HCT116 (cell line): ENCODE results near the gene MUSTN1.

Experiments
- CEBPB ChIP-seq: IDR thresholded peaks from 2 replicates; pipeline ENCODE4 v1.6.1; 2012; ENCODE audit warnings: low read depth
- ELF1 ChIP-seq: IDR thresholded peaks from 2 replicates; pipeline ENCODE4 v1.6.1; 2012; ENCODE audit warnings: low read depth, borderline replicate concordance
- EZH2 ChIP-seq: fragments of 200-600 bp; sonication (generic); IDR thresholded peaks from 2 replicates; pipeline ENCODE4 v1.6.1; 2017; ENCODE audit warnings: antibody characterized with exemption, mixed run types
- FOSL1 ChIP-seq: IDR thresholded peaks from 2 replicates; pipeline ENCODE4 v1.6.1; 2012; ENCODE audit warnings: low read depth
- POLR2A ChIP-seq: IDR thresholded peaks from 2 replicates; pipeline ENCODE4 v1.7.0; 2011; ENCODE audit warnings: borderline replicate concordance; ENCODE audit not compliant: insufficient read depth, insufficient read length; ENCODE audit errors: extremely low read depth
- POLR2AphosphoS5 ChIP-seq: IDR thresholded peaks from 2 replicates; pipeline ENCODE4 v1.6.1; 2011; ENCODE audit warnings: mild to moderate bottlenecking, low read depth, low read length, moderate library complexity
- YY1 ChIP-seq: IDR thresholded peaks from 2 replicates; pipeline ENCODE4 v1.6.1; 2011; ENCODE audit warnings: low read length, low read depth, moderate library complexity, mild to moderate bottlenecking; ENCODE audit not compliant: insufficient replicate concordance; ENCODE audit errors: extremely low read depth
- TF ChIP-seq, protein P1 (sequence below): IDR thresholded peaks from 2 replicates; pipeline ENCODE4 v1.6.1; 2012; ENCODE audit warnings: low read depth
- TF ChIP-seq, protein P2 (sequence below), 3 experiments: fragments of 200-600 bp in 1 of 3; sonication (generic) in 1 of 3; IDR thresholded peaks in 2 of 3; conservative IDR thresholded peaks in 1 of 3; 2 replicates each; pipeline ENCODE4 v1.5.1; 2012 to 2017; ENCODE audit warnings: low read depth in 2 of 3, low read length in 2 of 3, antibody characterized with exemption in 1 of 3, borderline replicate concordance in 1 of 3, control low read depth in 1 of 3, mild to moderate bottlenecking in 1 of 3, mixed read lengths in 1 of 3, mixed run types in 1 of 3, moderate library complexity in 1 of 3; ENCODE audit not compliant: insufficient read depth in 1 of 3
- TF ChIP-seq, protein P3 (sequence below): IDR thresholded peaks from 2 replicates; pipeline ENCODE4 v1.6.1; 2012

DNA sequence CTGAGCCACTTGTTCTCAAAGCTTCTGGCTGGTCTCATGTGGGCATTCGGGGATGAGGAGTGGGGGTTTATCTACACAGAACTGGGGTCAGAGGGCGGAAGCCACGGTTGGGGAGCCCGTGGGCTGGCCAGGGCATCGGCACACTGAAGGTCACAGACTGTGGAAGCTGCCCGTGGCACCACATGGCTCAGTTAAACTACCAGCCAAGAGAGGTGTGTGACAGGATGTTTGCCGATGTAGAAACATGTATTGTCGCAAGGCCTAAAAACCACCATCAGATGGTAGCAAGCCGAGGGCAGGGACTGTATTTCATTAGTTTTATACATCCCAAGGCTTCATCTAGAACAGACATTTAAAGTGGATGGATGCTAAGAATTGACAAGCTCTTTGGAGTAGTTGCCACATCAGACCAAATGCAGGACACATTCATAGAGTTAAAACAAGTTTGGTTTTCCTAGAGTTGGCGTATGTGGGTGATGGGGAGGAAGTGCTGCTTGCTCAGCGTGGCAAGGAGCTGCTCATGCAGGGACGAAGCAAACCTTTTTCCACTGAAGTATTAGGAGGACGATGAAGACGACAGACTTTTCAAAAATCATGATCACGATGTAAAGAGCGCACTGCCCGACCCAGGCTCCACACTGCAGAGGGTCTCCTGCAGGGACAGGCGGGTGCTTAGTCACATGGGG, 9.6 kb upstream of the MUSTN1 start:
- TF ChIP-seq, protein P1, sequence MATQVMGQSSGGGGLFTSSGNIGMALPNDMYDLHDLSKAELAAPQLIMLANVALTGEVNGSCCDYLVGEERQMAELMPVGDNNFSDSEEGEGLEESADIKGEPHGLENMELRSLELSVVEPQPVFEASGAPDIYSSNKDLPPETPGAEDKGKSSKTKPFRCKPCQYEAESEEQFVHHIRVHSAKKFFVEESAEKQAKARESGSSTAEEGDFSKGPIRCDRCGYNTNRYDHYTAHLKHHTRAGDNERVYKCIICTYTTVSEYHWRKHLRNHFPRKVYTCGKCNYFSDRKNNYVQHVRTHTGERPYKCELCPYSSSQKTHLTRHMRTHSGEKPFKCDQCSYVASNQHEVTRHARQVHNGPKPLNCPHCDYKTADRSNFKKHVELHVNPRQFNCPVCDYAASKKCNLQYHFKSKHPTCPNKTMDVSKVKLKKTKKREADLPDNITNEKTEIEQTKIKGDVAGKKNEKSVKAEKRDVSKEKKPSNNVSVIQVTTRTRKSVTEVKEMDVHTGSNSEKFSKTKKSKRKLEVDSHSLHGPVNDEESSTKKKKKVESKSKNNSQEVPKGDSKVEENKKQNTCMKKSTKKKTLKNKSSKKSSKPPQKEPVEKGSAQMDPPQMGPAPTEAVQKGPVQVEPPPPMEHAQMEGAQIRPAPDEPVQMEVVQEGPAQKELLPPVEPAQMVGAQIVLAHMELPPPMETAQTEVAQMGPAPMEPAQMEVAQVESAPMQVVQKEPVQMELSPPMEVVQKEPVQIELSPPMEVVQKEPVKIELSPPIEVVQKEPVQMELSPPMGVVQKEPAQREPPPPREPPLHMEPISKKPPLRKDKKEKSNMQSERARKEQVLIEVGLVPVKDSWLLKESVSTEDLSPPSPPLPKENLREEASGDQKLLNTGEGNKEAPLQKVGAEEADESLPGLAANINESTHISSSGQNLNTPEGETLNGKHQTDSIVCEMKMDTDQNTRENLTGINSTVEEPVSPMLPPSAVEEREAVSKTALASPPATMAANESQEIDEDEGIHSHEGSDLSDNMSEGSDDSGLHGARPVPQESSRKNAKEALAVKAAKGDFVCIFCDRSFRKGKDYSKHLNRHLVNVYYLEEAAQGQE = no peak
- TF ChIP-seq, protein P2, sequence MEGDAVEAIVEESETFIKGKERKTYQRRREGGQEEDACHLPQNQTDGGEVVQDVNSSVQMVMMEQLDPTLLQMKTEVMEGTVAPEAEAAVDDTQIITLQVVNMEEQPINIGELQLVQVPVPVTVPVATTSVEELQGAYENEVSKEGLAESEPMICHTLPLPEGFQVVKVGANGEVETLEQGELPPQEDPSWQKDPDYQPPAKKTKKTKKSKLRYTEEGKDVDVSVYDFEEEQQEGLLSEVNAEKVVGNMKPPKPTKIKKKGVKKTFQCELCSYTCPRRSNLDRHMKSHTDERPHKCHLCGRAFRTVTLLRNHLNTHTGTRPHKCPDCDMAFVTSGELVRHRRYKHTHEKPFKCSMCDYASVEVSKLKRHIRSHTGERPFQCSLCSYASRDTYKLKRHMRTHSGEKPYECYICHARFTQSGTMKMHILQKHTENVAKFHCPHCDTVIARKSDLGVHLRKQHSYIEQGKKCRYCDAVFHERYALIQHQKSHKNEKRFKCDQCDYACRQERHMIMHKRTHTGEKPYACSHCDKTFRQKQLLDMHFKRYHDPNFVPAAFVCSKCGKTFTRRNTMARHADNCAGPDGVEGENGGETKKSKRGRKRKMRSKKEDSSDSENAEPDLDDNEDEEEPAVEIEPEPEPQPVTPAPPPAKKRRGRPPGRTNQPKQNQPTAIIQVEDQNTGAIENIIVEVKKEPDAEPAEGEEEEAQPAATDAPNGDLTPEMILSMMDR (IDR thresholded peaks at IDR 0.05 in 2 of 3, conservative IDR thresholded peaks at IDR 0.05 in 1 of 3; ENCODE audit: borderline replicate concordance in 1 of 3, insufficient read depth in 1 of 3, low read depth in 2 of 3, low read length in 2 of 3) = no peak
- TF ChIP-seq POLR2A (no peak), POLR2AphosphoS5 (no peak), YY1 (no peak), ELF1 (no peak), CEBPB (no peak), FOSL1 (no peak), EZH2 (no peak)
- TF ChIP-seq, protein P3, sequence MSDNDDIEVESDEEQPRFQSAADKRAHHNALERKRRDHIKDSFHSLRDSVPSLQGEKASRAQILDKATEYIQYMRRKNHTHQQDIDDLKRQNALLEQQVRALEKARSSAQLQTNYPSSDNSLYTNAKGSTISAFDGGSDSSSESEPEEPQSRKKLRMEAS = no peak
